C4-2B (cell line): ENCODE data around the gene SORCS2.

ENCODE experiments used
- H3K27ac ChIP-seq: fragments of 450-650 bp; 2 replicates; pipeline ENCODE4 v1.5.1; 2017
- CTCF ChIP-seq: fragments of 450-650 bp; conservative IDR thresholded peaks from 2 replicates; pipeline ENCODE4 v1.5.1; 2017; ENCODE audit warnings: mild to moderate bottlenecking
- ZFX ChIP-seq: fragments of 450-650 bp; IDR thresholded peaks from 2 replicates; pipeline ENCODE4 v1.6.1; 2017

The SORCS2 gene

GRCh38 chr4:7658341-7659204 lies 466.2 kb downstream of the SORCS2 start:
- no peak overlapping the region for H3K27ac ChIP-seq
- TF ChIP-seq ZFX (no peak), CTCF (no peak)

DNA sequence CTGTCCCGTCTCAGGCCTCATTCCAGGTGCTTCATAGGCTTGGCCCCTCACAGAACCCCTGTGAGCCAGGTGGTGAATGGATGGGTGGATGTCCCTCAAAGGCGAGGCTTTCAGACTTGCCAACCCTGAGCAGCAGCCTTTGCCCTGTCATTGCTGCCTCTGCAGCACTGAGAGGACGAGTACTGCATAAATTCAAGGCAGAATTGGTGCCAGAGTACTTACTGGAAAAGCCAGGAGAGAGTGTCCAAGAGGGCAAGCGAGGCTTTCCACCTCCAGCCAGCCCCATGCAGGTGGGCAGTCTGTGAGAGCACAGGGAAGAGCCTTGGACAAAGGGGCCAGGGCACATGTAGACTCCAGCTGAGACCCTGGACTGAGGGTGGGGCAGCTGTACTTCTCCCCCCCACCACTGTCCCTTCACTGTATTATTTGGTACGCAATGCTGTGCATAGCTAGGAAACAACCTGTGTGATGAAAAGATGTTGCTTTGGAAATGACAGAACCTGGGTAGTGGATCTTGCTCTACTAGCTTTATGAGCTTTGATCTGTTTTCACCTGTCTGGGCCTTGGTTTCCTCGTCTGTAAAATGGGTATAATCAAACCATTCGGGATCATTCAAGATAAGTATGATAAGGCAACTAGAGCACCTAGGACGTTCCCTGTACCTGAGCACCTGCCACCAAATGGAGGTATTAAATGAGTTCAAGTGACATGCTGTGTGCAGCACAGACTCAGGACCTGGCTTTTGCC lies 467.3 kb downstream of the SORCS2 start:
- H3K27ac ChIP-seq: no peak overlapping the region
- TF ChIP-seq ZFX (no peak), CTCF (no peak)

DNA sequence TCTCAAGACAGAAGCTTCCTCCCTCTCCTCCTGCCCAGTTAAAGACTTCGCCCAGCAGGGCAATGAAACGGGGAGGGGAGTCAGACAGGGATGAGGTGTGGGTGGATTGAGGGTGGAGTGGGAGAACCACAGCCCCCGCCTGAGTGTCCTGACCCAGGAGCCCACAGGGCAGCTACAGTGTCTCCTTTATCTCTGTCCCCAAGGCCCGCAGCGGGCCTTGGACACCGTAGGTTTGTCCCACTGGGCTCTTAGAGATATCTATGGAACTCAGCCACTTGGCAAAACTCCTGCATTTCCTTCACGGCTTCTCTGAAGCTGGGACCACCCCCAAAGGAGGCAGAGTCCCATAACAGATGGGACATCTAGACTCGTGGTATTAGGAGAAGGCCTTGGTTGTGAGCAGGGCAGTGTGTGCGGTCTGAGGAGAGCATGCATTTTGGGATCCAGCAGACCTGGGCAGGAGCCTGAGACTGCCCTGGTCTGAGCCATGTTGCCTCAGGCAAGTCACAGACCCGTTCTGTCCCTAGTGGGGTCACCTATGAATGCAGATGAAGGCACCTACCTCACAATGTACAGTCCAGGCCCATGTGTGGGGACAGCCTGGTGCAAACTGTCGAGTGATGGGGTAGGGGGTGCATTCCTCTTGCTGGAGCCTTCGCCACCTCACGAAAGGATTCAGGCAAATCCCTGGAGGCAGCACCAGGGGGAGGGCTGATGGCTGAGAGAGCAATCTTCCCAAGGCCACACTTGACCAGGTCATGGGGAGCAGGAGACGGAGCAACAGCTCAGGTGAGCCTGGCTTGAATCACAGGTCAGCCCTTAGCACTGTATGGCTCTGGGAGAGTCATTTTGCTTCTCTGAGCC lies 468.1 kb downstream of the SORCS2 start:
- TF ChIP-seq CTCF: no peak
- no peak for TF ChIP-seq ZFX
- H3K27ac ChIP-seq: no peak overlapping the region

DNA sequence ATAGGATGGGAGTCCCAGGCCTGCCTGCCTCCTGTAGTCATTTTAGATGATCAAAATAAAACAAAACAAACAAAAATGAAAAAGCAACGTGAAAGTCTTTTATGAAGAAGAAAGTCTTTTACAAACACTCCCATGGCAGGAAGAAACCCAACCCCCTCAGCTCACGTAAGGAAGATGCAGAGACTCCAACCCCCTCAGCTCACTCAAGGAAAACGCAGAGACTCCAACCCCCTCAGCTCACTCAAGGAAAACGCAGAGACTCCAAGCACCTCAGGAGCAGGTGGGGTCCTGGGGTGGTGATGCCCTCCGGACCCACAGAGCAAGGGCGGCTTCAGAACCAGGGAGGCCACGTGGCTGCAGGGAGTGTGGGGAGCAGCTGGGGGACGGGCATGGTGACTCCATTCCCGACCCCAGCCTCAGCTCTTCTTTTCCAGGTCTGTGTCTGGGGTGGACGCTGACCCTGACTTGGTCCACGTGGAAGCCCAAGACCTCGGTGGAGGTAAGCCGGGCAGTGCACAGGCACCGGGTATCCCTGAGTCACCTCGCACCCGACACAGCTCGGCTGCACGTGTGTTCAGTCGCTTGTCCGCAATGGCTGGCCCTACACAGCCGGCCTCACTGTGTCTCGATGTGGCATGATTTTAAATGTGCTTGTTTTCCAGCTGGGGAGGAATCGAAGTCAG lies 468.9 kb downstream of the SORCS2 start:
- no peak overlapping the region for H3K27ac ChIP-seq
- TF ChIP-seq CTCF (no peak), ZFX (no peak)

GRCh38 chr4:7661846-7662506 lies 469.6 kb downstream of the SORCS2 start:
- no peak for TF ChIP-seq CTCF
- TF ChIP-seq ZFX: no peak
- no peak overlapping the region for H3K27ac ChIP-seq

DNA sequence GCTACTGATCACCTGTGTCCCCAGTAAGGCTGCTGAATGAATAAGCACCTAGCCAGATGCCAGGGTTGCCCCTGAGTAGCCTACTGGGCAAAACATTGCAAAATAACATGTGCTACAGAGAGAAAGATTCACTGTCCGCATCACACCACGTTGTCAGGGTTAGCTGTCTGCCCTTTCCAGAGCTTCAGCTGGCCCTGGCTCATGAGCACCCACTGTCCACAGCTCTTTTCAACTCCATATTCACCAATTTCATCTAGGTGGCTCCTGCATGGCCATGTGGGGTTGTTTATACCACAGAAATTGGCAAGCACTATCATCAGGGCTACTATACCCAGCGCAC lies 470.1 kb downstream of the SORCS2 start:
- no peak for TF ChIP-seq ZFX
- no peak for TF ChIP-seq CTCF

More for the DNA sequence above, 470.1 kb downstream of the SORCS2 start:
- H3K27ac ChIP-seq: no peak overlapping the region
